ENCODE data around the gene DAAM2. TPM values are rescaled to one million over a fixed set of nuclear protein-coding genes. Genes with fewer than 3 reads are reported as not detected.

Gene DAAM2
- total RNA-seq, 4 donors from 2014 or later: 15.7 to 31.6 (median 20.7) TPM

DNA sequence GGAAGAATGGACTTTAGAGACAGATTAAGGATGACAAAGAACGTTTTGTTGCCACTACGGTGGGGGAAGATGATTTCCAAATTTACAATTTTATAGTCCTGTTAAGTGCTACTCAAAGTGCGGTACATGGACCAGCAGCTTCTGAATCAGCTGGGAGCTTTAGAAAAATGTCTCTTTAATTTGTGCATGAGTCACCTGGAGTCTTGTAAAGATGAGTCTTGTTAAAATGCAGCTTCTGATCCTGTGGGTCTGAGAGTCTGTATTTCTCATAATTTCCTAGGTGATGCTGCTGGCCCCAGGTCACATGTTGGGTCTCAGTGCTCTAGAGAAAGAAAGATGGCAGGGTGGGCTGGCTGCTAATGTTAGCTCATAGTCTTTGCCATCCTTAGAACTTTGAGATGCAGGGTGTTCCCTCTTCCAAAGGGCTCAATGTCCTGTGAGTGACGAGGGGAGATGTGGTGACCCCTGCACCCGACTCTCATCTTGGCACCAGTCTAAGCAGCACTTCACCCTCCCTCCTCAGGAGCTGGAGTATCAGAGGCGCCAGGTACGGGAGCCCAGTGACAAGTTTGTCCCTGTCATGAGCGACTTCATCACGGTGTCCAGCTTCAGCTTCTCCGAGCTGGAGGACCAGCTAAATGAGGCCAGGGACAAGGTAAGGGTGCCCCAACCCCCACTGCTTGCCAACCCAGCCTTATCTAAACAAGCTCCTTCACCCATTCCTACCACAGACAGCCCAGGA, 107.5 kb downstream of the DAAM2 start:
- Histone ChIP-seq H3K4me1 (peaks cover 0 to 12% (median 3%) of the 10 kb centered on the region in 4 donors), H3K36me3 (no peaks in the 10 kb centered on the region), H3K27ac (no peak overlapping the region), H3K27me3 (no peaks in the 10 kb centered on the region), H3K9me3 (no peaks in the 10 kb centered on the region), H3K4me3 (no peak overlapping the region)
- 71 to 91% methylated on average over 3 to 10 of the region's 10 CpGs for whole genome bisulfite sequencing, 2 donors (ENCODE audit: low coverage in 1 of 2)
- intact Hi-C loops (cut with DNase I; ENCODE audit: low total_unique reads) (loop anchor here (10.0 kb wide), 1 partner anchor 525 kb away; no protein-coding TSS in a partner anchor), in situ Hi-C loops (cut with MboI; ENCODE audit: low pct_ligation_motif_present in 1 of 4, low pct_unique_long_range_greater_than_20kb in 1 of 4, low sequenced_read_pairs in 3 of 4) (loop anchor here in 1 of 4 donors (25.0 kb wide), 2 partner anchors 413 to 537 kb away; no protein-coding TSS in a partner anchor)
- DNase-seq: no peak
- TF ChIP-seq EP300 (IDR thresholded peaks at IDR 0.05; ENCODE audit: low read depth) (no peak), POLR2AphosphoS5 (IDR thresholded peaks at IDR 0.05) (no peak), POLR2A (IDR thresholded peaks at IDR 0.05) (no peak)
- TF ChIP-seq, protein P1, sequence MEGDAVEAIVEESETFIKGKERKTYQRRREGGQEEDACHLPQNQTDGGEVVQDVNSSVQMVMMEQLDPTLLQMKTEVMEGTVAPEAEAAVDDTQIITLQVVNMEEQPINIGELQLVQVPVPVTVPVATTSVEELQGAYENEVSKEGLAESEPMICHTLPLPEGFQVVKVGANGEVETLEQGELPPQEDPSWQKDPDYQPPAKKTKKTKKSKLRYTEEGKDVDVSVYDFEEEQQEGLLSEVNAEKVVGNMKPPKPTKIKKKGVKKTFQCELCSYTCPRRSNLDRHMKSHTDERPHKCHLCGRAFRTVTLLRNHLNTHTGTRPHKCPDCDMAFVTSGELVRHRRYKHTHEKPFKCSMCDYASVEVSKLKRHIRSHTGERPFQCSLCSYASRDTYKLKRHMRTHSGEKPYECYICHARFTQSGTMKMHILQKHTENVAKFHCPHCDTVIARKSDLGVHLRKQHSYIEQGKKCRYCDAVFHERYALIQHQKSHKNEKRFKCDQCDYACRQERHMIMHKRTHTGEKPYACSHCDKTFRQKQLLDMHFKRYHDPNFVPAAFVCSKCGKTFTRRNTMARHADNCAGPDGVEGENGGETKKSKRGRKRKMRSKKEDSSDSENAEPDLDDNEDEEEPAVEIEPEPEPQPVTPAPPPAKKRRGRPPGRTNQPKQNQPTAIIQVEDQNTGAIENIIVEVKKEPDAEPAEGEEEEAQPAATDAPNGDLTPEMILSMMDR (IDR thresholded peaks at IDR 0.05): no peak

DNA sequence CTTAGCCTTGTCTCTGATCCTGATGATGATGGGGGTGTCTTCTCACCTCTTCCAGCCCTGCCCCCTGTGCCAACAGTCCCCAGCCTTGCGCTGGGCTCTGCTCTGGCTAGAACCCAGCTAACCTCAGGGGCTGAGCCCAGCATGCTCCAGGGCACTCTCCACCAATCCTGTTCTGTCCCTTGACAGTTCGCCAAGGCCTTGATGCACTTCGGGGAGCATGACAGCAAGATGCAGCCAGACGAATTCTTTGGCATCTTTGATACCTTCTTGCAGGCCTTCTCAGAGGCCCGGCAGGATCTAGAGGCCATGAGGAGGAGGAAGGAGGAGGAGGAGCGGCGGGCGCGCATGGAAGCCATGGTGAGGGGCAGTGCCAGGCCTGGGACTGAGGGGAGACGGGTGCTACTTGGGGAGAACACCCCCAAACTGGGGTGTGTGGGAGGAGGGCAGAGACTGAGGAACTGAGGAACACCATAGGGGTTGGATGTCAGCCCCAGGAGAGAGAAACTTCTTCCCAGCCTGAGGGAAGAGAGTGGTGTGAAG, 109.0 kb downstream of the DAAM2 start:
- DNase-seq: no peak
- TF ChIP-seq POLR2A (IDR thresholded peaks at IDR 0.05) (no peak), EP300 (IDR thresholded peaks at IDR 0.05; ENCODE audit: low read depth) (no peak), POLR2AphosphoS5 (IDR thresholded peaks at IDR 0.05) (no peak)
- TF ChIP-seq, protein P1 (IDR thresholded peaks at IDR 0.05): no peak
- intact Hi-C loops (cut with DNase I; ENCODE audit: low total_unique reads) (no loop called here), in situ Hi-C loops (cut with MboI; ENCODE audit: low pct_ligation_motif_present in 1 of 4, low pct_unique_long_range_greater_than_20kb in 1 of 4, low sequenced_read_pairs in 3 of 4) (no loop called here)
- H3K4me3 ChIP-seq: no peak overlapping the region
- H3K36me3 ChIP-seq: no peaks in the 10 kb centered on the region
- H3K27ac ChIP-seq: no peak overlapping the region
- peaks cover 0 to 12% (median 3%) of the 10 kb centered on the region in 4 donors for H3K4me1 ChIP-seq
- no peaks in the 10 kb centered on the region for H3K9me3 ChIP-seq
- 80 to 86% methylated on average over 1 to 10 of the region's 10 CpGs for WGBS, 2 donors (ENCODE audit: low coverage in 1 of 2)
- H3K27me3 ChIP-seq: no peaks in the 10 kb centered on the region

DNA sequence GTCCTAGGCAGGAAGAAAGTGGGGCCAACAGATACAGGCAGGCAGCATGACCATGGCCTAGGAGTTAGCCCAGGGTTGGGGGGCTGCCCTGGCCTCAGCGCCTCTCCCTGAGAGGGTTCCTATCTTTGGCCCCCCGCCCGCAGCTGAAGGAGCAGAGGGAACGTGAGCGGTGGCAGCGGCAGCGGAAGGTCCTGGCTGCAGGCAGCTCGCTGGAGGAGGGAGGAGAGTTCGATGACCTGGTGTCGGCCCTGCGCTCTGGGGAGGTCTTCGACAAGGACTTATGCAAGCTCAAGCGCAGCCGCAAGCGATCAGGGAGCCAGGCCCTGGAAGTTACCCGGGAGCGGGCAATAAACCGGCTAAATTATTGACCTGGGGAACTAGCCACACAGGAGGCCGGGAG, 109.5 kb downstream of the DAAM2 start:
- Histone ChIP-seq H3K4me3 (no peak overlapping the region), H3K36me3 (no peaks in the 10 kb centered on the region), H3K4me1 (peaks cover 0 to 12% (median 3%) of the 10 kb centered on the region in 4 donors), H3K27me3 (no peaks in the 10 kb centered on the region), H3K27ac (no peak overlapping the region), H3K9me3 (no peaks in the 10 kb centered on the region)
- DNase-seq: no peak
- WGBS, 2 donors (ENCODE audit: low coverage in 1 of 2): 88% methylated on average over 19 of the region's 19 CpGs; no CpG with 5 or more reads in 1 of the 2 donors
- in situ Hi-C loops (cut with MboI; ENCODE audit: low pct_ligation_motif_present in 1 of 4, low pct_unique_long_range_greater_than_20kb in 1 of 4, low sequenced_read_pairs in 3 of 4) (no loop called here), intact Hi-C loops (cut with DNase I; ENCODE audit: low total_unique reads) (no loop called here)
- TF ChIP-seq POLR2A (IDR thresholded peaks at IDR 0.05): peak; percentile 5
- no peak for TF ChIP-seq POLR2AphosphoS5 (IDR thresholded peaks at IDR 0.05)

DNA sequence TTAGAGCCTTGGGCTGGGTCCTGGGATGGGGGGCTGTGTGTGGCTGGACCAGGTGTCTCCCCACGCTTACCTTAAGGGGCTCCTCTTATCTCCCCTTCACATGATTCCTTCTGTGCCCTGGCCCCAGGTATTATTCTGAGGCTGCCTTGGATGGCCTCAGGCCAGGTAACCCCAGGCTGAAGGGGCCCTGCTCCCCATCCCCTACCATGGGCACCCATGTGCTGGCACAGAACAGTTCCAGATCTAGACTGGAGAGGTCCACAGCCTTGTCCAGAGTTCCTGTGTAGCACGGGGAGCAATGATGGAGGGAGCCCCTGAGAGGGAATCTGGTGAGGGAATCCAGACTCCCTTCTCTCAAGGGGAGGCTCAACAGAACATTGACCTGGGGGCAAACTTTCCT, 110.0 kb downstream of the DAAM2 start:
- intact Hi-C loops (cut with DNase I; ENCODE audit: low total_unique reads) (no loop called here), in situ Hi-C loops (cut with MboI; ENCODE audit: low pct_ligation_motif_present in 1 of 4, low pct_unique_long_range_greater_than_20kb in 1 of 4, low sequenced_read_pairs in 3 of 4) (no loop called here)
- no peaks in the 10 kb centered on the region for H3K36me3 ChIP-seq
- H3K4me1 ChIP-seq: peaks cover 0 to 12% (median 3%) of the 10 kb centered on the region in 4 donors
- H3K4me3 ChIP-seq: no peak overlapping the region
- DNase-seq: no peak
- TF ChIP-seq EP300 (IDR thresholded peaks at IDR 0.05; ENCODE audit: low read depth): no peak
- TF ChIP-seq POLR2AphosphoS5 (IDR thresholded peaks at IDR 0.05): no peak
- TF ChIP-seq POLR2A (IDR thresholded peaks at IDR 0.05): no peak
- TF ChIP-seq, protein P1 (IDR thresholded peaks at IDR 0.05): no peak
- H3K9me3 ChIP-seq: no peaks in the 10 kb centered on the region
- H3K27ac ChIP-seq: no peak overlapping the region
- H3K27me3 ChIP-seq: no peaks in the 10 kb centered on the region
- 82% methylated on average over 2 of the region's 2 CpGs; no CpG with 5 or more reads in 1 of the 2 donors for WGBS, 2 donors (ENCODE audit: low coverage in 1 of 2)
